Thyroid gland (tissue), 4 donors: ENCODE measurements around the gene WWTR1.

ENCODE experiments used
- CTCF ChIP-seq, 6 experiments: fragments of 200-600 bp in 3 of 6; fragments of 450-650 bp in 3 of 6; sonication (generic) in 3 of 6; IDR thresholded peaks; one replicate each; pipeline ENCODE4 v1.5.1; 2016 to 2019; ENCODE audit warnings: antibody characterized with exemption in 6 of 6, mild to moderate bottlenecking in 2 of 6, inconsistent platforms in 1 of 6, moderate library complexity in 1 of 6
- POLR2A ChIP-seq, 2 donors: fragments of 450-650 bp; IDR thresholded peaks; one replicate each; pipeline ENCODE4 v1.6.1; 2017; ENCODE audit warnings: antibody characterized with exemption in 2 of 2, mild to moderate bottlenecking in 2 of 2, moderate library complexity in 1 of 2

GRCh38 chr3:149560617-149561016 is 97.2 kb downstream of the WWTR1 start:
- TF ChIP-seq POLR2A (IDR thresholded peaks at IDR 0.05), result no peak
- no peak for TF ChIP-seq CTCF (IDR thresholded peaks at IDR 0.05)
